Lower leg skin (tissue), 3 donors: ENCODE results near the gene CAMKMT.

Experiments
- CTCF ChIP-seq, 3 donors: fragments of 450-650 bp; IDR thresholded peaks; one replicate each; pipeline ENCODE4 v1.5.1; 2016; ENCODE audit warnings: antibody characterized with exemption in 3 of 3, mild to moderate bottlenecking in 3 of 3, moderate library complexity in 2 of 3
- POLR2A ChIP-seq, 2 donors: fragments of 450-650 bp; IDR thresholded peaks; one replicate each; pipeline ENCODE4 v1.6.1; 2016 to 2017; ENCODE audit warnings: antibody characterized with exemption in 2 of 2, mild to moderate bottlenecking in 1 of 2, moderate library complexity in 1 of 2

DNA sequence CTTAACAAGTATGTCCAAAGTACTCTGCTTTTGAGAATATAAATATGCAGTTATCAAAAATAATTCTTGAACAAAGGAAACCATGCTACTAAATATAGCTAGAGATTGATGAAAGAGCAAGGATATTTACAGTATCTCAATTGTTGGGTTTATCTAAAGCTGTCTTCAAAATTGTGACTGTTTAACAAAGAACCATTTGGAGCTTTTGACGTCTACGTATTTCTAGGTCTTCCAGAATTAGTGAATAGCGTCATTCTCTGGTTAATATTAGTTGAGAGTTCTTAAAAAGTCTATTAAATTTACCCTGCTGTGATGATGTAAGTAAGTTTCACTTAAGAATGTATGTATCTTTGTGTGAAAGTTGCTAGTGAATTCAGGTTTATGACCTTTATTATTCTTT, 356.7 kb downstream of the CAMKMT start:
- TF ChIP-seq CTCF (IDR thresholded peaks at IDR 0.05) (no peak), POLR2A (IDR thresholded peaks at IDR 0.05) (no peak)
